ENCODE measurements around the gene ATP2B3. TPM values are rescaled to one million over a fixed set of nuclear protein-coding genes. Genes with fewer than 3 reads are reported as not detected.
A peak's percentile ranks its signal among the peaks of the same experiment; 100 is the strongest.

ATP2B3 gene
- total and polyA plus RNA-seq, 10 of the 15 experiments (the other 5 are each of a cell fraction or from before 2014, with no cell fraction given) = 0.01 TPM; not detected in 9

DNA sequence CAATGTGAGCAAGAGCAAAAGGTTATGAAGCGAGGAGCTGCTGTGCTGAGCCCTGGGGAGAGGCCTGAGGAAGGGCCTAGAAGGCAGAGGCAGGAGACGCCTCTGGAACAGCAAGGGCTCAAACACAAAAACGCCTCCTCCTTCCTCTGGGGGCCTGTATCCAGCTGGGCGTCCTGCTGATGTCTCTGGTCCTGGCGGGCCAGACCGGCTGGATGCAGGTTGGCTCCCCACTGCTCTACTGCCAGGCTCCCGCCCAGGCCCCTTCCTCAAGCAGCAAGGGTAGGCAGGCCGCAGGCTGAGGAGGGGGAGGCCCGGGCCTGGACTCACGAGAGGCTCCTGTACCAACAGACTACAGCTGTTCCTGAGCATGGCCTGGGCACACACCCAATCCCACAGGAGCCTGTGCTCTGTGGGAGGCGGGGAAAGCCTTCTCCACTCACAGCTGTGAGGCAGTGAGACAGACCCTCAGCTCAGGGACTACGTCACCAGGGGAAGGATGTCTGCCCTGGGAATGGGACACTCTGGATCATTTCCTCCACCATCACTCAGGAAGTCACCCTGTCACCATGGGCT lies 49.3 kb upstream of the ATP2B3 start (continued):
- no peak for TF ChIP-seq YBX1 (IDR thresholded peaks at IDR 0.05)
- TF ChIP-seq, protein P1, sequence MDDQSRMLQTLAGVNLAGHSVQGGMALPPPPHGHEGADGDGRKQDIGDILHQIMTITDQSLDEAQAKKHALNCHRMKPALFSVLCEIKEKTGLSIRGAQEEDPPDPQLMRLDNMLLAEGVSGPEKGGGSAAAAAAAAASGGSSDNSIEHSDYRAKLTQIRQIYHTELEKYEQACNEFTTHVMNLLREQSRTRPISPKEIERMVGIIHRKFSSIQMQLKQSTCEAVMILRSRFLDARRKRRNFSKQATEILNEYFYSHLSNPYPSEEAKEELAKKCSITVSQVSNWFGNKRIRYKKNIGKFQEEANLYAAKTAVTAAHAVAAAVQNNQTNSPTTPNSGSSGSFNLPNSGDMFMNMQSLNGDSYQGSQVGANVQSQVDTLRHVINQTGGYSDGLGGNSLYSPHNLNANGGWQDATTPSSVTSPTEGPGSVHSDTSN (IDR thresholded peaks at IDR 0.05; ENCODE audit: insufficient replicate concordance, low read depth, low read length) = no peak
- TF ChIP-seq JUND (IDR thresholded peaks at IDR 0.05; ENCODE audit: low read depth, low read length) = no peak

DNA sequence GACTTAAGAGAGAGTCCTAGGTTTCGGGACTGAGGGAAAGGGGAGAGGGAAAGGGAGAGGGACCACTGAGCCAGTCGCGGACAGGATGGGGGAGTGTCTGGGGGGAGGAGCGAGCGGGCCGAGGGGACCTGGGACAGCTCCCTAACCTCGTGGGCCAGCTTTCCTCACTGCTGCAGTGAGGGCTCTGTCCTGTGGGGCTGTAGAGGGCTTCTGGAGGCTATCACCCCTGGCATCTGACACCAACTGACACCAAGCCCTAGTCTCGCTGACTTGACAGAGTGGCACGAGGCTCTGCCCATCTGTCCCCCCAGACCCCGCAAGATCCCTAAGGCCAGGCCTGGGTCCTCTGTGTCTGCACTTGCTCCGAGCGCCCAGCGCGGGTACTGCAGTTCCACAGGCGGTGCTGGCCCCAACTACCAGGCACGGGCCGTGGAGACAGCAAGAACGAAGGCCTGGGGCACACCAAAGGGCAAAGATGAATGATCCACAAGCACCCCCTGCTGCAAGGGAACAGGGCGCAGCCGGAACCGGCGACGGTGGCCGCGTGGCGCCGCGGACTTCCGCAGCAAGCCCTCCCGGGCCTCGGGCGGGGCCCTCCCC lies 47.5 kb upstream of the ATP2B3 start:
- H3K9ac ChIP-seq (ENCODE audit: control insufficient read depth, insufficient read depth, low read length) = peak overlapping the region; percentile 47
- peak overlapping the region; percentile 72 for H3K4me2 ChIP-seq (ENCODE audit: control insufficient read depth, insufficient read depth)
- SMC1A ChIA-PET (ENCODE audit: uncharacterized antibody, unreplicated experiment) = interaction anchor here (1.3 kb wide), 1 partner anchor 69 kb away, joined by 3 read pairs; no protein-coding TSS in a partner anchor
- no peaks in the 10 kb centered on the region for H3K4me1 ChIP-seq (ENCODE audit: control insufficient read depth, insufficient read depth, low read length)
- 20% methylated on average over 18 of the region's 32 CpGs for WGBS (ENCODE audit: insufficient coverage, insufficient replicate concordance, low lambda C conversion rate, missing lambda C conversion rate)
- no peaks in the 10 kb centered on the region for H4K20me1 ChIP-seq (ENCODE audit: control insufficient read depth, insufficient read depth)
- POLR2A ChIA-PET = no interaction called here
- H3K27ac ChIP-seq (ENCODE audit: control insufficient read depth, insufficient read depth) = peak overlapping the region; percentile 31; the same call in 1 of the 2 replicates
- H3K79me2 ChIP-seq (ENCODE audit: control insufficient read depth, insufficient read depth, low read length) = peaks cover 6% of the 10 kb centered on the region
- CTCF ChIA-PET = interaction anchor here (0.6 to 2.3 kb wide), 4 partner anchors 37 to 528 kb away, joined by 3 to 7 read pairs (median 4); no protein-coding TSS in a partner anchor
- BruUV-seq (replicated peaks) = TSS peak; percentile 63
- RAD21 ChIA-PET (ENCODE audit: unreplicated experiment) = no interaction called here
- peak overlapping the region; percentile 63 for H2AFZ ChIP-seq (ENCODE audit: control insufficient read depth, low read depth, low read length)
- peak overlapping the region; percentile 87 for H3K4me3 ChIP-seq
- in situ Hi-C loops (cut with MboI) (no loop called here), intact Hi-C loops (cut with micrococcal nuclease; ENCODE audit: unreplicated experiment) (loop anchor here (2.0 kb wide), 1 partner anchor 37 kb away; no protein-coding TSS in a partner anchor)
- no peak for DNase-seq (ENCODE audit: low read depth, low spot score)
- no peaks in the 10 kb centered on the region; a peak in 2 of 4 replicates for H3K36me3 ChIP-seq (ENCODE audit: control insufficient read depth in 2 of 2, insufficient read depth in 2 of 2, low read length in 1 of 2)
- no peaks in the 10 kb centered on the region for H3K27me3 ChIP-seq (replicated peaks in 1 of 2; ENCODE audit: control insufficient read depth in 2 of 2, insufficient read depth in 2 of 2, low read length in 1 of 2)
- peak; percentile 65 for ATAC-seq
- no peak for FAIRE-seq
- H3K9me3 ChIP-seq (replicated peaks; ENCODE audit: control insufficient read depth, insufficient read depth, low read length) = no peaks in the 10 kb centered on the region
- TF ChIP-seq ESRRA (IDR thresholded peaks at IDR 0.05; ENCODE audit: low read length) = no peak
- no peak for TF ChIP-seq WRNIP1 (IDR thresholded peaks at IDR 0.05; ENCODE audit: borderline replicate concordance, low read depth, low read length)
- no peak for TF ChIP-seq NFIC (IDR thresholded peaks at IDR 0.05; ENCODE audit: low read depth, low read length)
- TF ChIP-seq, protein P2, sequence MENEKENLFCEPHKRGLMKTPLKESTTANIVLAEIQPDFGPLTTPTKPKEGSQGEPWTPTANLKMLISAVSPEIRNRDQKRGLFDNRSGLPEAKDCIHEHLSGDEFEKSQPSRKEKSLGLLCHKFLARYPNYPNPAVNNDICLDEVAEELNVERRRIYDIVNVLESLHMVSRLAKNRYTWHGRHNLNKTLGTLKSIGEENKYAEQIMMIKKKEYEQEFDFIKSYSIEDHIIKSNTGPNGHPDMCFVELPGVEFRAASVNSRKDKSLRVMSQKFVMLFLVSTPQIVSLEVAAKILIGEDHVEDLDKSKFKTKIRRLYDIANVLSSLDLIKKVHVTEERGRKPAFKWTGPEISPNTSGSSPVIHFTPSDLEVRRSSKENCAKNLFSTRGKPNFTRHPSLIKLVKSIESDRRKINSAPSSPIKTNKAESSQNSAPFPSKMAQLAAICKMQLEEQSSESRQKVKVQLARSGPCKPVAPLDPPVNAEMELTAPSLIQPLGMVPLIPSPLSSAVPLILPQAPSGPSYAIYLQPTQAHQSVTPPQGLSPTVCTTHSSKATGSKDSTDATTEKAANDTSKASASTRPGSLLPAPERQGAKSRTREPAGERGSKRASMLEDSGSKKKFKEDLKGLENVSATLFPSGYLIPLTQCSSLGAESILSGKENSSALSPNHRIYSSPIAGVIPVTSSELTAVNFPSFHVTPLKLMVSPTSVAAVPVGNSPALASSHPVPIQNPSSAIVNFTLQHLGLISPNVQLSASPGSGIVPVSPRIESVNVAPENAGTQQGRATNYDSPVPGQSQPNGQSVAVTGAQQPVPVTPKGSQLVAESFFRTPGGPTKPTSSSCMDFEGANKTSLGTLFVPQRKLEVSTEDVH (IDR thresholded peaks at IDR 0.05; ENCODE audit: low read depth, partially characterized antibody) = no peak
- peak; percentile 21; the same call in 1 of the 2 replicates for TF ChIP-seq SIN3A (IDR thresholded peaks at IDR 0.05; ENCODE audit: low read depth, low read length)
- TF ChIP-seq ZZZ3 (IDR thresholded peaks at IDR 0.05; ENCODE audit: control insufficient read depth, insufficient read length, low read depth) = no peak
- TF ChIP-seq ZNF622 (IDR thresholded peaks at IDR 0.05) = no peak
- no peak for TF ChIP-seq IKZF1 (conservative IDR thresholded peaks at IDR 0.05)
- TF ChIP-seq, protein P3, sequence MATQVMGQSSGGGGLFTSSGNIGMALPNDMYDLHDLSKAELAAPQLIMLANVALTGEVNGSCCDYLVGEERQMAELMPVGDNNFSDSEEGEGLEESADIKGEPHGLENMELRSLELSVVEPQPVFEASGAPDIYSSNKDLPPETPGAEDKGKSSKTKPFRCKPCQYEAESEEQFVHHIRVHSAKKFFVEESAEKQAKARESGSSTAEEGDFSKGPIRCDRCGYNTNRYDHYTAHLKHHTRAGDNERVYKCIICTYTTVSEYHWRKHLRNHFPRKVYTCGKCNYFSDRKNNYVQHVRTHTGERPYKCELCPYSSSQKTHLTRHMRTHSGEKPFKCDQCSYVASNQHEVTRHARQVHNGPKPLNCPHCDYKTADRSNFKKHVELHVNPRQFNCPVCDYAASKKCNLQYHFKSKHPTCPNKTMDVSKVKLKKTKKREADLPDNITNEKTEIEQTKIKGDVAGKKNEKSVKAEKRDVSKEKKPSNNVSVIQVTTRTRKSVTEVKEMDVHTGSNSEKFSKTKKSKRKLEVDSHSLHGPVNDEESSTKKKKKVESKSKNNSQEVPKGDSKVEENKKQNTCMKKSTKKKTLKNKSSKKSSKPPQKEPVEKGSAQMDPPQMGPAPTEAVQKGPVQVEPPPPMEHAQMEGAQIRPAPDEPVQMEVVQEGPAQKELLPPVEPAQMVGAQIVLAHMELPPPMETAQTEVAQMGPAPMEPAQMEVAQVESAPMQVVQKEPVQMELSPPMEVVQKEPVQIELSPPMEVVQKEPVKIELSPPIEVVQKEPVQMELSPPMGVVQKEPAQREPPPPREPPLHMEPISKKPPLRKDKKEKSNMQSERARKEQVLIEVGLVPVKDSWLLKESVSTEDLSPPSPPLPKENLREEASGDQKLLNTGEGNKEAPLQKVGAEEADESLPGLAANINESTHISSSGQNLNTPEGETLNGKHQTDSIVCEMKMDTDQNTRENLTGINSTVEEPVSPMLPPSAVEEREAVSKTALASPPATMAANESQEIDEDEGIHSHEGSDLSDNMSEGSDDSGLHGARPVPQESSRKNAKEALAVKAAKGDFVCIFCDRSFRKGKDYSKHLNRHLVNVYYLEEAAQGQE (IDR thresholded peaks at IDR 0.05; ENCODE audit: low read depth, low read length) = peak; percentile 80
- no peak for TF ChIP-seq KAT2A (conservative IDR thresholded peaks at IDR 0.05; ENCODE audit: control insufficient read depth, low read depth, low read length)

All from GM12878 (cell line).